GM18511 (cell line): ENCODE results near the gene GNPTG.

Experiments
- ATAC-seq: cut with Tn5 transposase; IDR thresholded peaks from one replicate; pipeline ENCODE4 v1.9.1; 2021; ENCODE audit warnings: mild to moderate bottlenecking, moderate library complexity; ENCODE audit not compliant: unreplicated experiment

The GNPTG gene

DNA sequence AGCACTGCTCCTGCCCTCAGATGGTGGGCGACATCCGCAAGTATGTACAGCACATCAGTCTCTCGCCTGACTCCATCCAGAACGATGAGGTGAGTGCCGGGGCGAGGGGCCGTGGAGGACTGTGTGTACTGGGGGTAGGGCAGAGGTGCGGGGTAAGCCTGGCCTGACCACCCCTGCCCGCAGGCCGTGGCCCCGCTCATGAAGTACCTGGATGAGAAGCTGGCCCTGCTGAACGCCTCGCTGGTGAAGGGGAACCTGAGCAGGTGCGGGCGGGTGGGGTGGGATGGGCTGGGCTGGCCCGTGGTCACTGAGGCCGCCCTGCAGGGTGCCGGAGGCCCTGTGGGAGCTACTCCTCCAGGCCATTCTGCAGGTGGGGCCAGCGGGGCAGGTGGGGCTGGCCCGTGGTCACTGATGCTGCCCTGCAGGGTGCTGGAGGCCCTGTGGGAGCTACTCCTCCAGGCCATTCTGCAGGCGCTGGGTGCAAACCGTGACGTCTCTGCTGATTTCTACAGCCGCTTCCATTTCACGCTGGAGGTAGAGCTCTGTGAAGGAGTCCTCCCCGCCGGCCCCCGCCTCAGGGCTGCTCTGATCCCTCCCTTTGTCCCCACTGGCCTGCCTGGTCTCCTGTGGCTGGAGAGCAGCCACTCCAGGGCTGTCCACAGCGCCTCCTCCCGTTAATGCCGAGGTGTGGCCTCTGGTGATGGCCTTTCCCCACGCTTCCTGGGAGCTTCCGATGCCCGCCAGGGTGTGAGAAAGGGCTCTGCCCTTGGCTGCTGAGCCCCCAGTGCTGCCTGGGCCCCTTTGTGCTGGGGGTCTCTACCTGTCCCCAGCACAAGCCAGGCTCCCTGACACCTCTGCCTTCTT is 5.1 kb upstream of the GNPTG start:
- no peak for ATAC-seq

- no peak for ATAC-seq
Measured at GRCh38 chr16:1347286-1347855, 4.4 kb upstream of the GNPTG start.

DNA sequence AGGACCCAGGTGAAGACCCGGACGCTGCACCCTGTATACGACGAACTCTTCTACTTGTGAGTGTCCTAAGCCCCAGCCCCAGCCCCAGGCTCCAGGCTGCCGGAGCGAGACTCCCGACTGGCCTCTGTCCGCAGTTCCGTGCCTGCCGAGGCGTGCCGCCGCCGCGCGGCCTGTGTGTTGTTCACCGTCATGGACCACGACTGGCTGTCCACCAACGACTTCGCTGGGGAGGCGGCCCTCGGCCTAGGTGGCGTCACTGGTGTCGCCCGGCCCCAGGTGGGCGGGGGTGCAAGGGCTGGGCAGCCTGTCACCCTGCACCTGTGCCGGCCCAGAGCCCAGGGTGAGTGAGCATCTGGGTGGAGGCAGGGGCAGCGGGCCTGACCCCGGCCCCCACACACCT is 3.8 kb upstream of the GNPTG start:
- no peak for ATAC-seq

DNA sequence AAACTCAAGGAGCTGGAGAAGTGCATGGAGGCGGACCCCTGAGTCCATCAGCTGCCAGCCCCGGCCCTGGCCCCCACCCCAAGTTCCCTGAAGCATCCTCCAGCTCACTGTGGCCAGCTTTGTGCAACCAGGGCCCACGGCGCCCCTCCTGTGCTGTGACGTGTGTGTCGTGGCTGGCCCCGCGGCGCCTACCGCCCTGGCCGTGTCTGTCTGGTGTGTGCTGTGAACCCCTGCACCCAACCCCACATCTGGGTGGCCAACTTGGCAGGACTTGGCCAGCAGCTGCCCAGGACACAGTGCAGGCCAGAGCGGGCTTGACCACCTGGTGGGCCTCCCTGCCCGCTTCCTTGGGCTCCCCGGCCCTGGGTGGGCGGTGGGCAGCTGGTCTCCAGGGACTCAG is 3.3 kb upstream of the GNPTG start:
- ATAC-seq: no peak

GRCh38 chr16:1348926-1349325 is 2.8 kb upstream of the GNPTG start:
- ATAC-seq: no peak

DNA sequence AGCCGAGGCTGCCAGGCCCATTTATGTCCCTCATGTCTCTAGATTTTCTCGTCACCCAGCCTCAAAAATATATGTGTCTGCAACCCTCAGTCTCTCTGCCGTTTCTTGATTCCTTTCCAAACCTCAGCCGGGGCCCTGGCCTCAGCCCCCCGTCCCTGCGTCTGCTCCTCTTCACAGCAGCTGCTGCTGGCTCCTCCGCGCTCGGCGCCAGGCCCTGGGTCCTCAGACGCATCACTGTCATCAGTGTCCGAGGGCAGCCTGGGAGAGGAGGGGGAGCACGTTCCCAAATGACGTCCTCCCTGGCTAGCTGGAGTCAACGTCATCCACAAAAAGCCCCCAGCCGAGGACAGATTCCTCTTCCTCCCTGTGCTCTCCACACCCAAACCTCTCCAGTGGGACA is 2.4 kb upstream of the GNPTG start:
- ATAC-seq: no peak

GRCh38 chr16:1349951-1350350 is 1.8 kb upstream of the GNPTG start:
- no peak for ATAC-seq

- ATAC-seq: no peak
Measured at GRCh38 chr16:1350691-1351090, 1.0 kb upstream of the GNPTG start.

- ATAC-seq: peak; percentile 22
Measured at GRCh38 chr16:1351215-1351581, 533 bp upstream of the GNPTG start.

GRCh38 chr16:1354815-1355540 is 3.2 kb downstream of the GNPTG start:
- ATAC-seq: no peak

- no peak for ATAC-seq
Measured at GRCh38 chr16:1355591-1355990, 3.9 kb downstream of the GNPTG start.

DNA sequence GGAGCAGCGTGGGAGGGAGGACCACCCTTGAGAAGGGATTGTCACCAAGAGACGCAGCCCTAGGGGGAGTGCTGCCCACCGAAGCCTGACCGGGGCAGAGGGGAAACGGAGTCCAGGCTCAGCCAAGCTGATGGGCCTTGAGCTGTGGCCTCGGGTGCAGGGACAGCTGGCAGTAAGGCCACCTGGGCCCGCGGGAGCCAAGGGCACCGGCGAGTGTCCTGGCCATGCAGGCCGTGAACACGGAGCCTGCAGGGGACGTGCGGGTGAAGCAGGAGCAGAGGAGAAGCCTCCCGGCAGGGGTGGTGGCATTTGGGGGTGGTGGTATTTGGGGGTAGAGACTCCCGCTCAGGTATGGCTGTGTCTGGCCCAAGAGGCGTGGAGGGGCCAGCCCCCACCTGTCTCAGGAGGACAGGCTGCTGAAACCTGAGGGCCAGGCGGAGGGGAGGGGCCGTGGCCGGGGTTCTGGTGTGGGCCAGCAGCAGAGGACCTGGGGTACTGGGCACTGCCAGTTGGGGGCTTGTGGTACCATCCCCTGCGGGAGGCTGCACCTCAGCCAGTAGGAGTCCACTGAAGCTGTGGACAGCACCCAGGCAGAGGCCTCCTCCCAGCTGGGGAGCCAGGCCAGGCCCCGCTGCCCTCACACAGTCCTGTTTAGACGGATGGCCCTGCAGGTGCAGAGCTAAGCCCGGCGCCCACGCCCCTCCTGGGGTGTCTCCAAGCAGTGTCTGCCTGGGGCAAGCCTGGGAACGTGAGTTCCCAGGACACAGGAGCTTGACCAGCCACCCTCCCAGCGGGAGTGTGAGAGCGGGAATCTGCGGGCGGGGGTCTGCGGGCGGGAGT is 4.5 kb downstream of the GNPTG start:
- ATAC-seq: no peak

DNA sequence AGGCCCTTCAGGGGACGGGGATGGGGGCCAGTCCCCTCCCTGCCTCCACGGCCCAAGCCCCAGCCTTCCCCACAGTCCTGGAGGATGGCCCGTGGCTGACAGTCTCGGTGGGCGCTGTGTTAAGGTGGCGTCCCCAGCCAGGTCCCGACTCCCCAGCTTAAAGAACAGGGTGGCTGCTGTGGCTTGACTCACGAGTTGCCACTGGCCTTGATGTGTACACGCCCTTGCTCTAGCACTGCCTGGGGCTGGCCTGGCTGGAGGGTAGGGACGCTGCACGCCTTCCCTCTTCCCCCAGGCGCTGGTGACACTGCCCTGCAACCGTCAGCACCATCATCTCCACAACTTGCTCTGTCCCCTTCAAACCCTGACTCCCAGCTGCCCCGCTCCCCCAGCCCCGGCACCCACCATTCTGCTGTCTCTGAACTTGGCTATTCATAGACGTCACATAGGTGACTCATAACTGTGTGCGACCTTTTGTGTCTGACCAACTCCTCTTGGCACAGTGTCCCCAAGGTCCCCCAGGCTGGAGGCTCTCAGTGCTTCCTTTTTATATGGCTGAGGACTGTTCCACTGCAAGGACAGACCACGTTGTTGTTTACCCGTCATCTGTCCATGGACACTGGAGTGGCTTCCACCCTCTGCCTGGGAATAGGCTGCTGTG is 6.3 kb downstream of the GNPTG start:
- ATAC-seq: no peak

- ATAC-seq: no peak
Measured at GRCh38 chr16:1361685-1362360, 10.1 kb downstream of the GNPTG start.

GRCh38 chr16:1362807-1363206 is 11.1 kb downstream of the GNPTG start:
- no peak for ATAC-seq

- ATAC-seq: no peak
Measured at GRCh38 chr16:1363501-1364041, 11.8 kb downstream of the GNPTG start.

DNA sequence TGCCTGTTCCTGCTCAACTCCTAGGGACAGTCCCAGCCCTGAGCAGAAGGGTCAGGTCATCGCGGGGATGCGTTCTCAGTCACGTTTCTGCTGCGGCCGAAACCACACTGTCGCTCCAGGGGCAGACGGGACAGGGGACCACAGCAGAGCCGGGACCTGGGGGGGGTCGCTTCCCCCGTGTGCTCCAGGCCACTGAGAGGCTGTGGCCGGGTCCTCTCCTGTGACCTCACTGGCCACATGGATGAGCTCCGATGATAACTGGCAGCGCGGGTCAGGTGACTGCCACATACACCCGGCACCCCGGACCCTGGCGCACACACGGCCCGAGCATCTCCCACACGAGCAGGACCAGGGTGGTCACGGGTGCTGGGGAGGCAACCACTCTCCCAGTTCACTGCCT is 12.8 kb downstream of the GNPTG start:
- ATAC-seq: no peak

DNA sequence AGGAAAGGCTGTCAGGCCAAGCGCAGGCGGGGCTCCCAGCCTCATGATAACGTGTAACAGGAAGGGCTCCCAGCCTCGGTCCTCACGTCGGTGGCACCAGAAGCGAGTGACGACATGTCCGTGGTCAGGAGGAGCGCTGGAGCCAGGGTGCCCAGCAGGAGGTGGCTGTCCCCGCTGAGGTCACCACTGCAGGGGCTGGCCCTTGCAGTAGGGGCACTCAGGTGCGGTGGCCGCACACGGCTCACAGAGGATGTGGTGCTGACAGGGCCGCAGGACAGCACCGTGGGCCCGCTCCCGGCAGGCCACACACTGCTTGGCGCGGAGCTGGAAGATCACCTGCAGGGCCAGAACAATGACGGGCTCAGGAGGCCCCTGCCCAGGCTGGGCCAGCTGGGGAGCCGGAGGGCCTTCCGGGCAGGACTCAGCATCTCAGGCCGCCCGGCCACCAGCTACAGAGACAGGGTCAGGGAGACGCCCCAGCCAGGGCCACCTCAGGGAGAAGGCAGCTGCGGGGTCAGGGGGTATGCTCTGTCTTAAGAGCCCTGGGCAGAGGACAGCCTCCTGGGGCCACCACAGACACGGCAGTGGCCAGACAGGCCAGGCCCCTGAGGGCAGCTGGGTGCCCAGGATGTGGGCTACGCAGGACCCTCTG is 14.5 kb downstream of the GNPTG start:
- ATAC-seq: no peak

DNA sequence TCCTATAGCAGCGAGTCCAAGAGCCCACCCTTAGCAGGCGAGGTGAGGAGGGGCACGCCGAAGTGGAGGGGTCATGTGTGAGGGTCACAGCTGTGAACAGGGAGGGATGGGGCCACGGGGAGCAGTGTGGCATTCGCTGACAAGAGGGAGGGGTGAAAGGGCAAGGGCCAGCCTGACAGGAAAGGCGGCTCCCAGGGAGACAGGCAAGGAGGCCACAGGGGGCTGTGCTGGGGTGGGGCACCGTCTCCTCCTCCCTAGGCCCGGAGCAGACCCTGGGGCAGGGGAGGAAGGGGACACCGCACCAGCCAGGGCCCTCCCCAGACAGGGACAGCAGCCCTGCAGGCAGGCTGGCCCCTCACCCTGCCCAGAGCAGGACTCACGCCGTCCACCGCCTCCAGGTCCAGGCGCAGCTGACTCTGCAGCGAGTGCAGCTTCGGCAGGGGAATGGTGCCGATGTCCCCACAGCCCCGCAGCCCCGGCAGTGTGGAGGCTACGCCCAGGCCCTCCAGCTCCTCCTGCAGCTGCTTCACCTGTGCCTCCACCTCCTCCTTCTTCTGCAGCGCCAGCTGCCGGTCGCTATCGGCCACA is 15.1 kb downstream of the GNPTG start:
- ATAC-seq: no peak
